ENCODE results near the gene KCNV2. TPM values are rescaled to one million over a fixed set of nuclear protein-coding genes. Genes with fewer than 3 reads are reported as not detected.

KCNV2 gene
- total RNA-seq, 3 donors from 2014 or later (not counting 1 experiment from before 2014, with no cell fraction given) = not detected

DNA sequence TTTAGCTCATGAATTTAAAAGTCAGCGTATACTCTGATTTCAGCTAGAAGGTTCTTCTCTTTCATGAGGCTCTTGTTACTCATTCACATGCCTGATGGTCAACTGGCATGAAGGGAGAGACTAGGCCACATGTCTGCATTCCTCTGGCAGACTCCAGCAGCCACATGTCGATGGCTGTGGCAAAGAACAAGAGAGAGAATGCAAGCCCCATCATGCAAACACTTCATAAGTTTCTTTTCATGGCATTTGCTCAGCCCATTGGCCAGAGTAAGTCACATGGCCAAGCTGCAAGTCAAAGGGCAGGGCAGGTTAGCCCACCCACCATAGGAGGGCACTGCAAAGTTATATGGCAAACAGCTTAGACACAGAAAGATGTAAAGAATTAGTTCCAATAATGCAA lies 5.4 kb downstream of the KCNV2 start:
- H3K27ac ChIP-seq (ENCODE audit: low read length) = no peak overlapping the region
- Mint-ChIP-seq H3K27ac (no peak overlapping the region), H3K27me3 (ENCODE audit: low read depth in 2 of 2) (no peaks in the 10 kb centered on the region), H3K9me3 (no peaks in the 10 kb centered on the region), H3K4me1 (peaks cover 0 to under 1% of the 10 kb centered on the region in 2 donors), H3K4me3 (no peak overlapping the region), H3K36me3 (no peaks in the 10 kb centered on the region)
- no peak for ATAC-seq
- H3K4me1 ChIP-seq (ENCODE audit: control insufficient read depth, insufficient read depth, low read length) = peaks cover under 1% of the 10 kb centered on the region
- H3K36me3 ChIP-seq (ENCODE audit: control insufficient read depth, insufficient read depth, low read length) = no peaks in the 10 kb centered on the region
- TF ChIP-seq, protein P1, sequence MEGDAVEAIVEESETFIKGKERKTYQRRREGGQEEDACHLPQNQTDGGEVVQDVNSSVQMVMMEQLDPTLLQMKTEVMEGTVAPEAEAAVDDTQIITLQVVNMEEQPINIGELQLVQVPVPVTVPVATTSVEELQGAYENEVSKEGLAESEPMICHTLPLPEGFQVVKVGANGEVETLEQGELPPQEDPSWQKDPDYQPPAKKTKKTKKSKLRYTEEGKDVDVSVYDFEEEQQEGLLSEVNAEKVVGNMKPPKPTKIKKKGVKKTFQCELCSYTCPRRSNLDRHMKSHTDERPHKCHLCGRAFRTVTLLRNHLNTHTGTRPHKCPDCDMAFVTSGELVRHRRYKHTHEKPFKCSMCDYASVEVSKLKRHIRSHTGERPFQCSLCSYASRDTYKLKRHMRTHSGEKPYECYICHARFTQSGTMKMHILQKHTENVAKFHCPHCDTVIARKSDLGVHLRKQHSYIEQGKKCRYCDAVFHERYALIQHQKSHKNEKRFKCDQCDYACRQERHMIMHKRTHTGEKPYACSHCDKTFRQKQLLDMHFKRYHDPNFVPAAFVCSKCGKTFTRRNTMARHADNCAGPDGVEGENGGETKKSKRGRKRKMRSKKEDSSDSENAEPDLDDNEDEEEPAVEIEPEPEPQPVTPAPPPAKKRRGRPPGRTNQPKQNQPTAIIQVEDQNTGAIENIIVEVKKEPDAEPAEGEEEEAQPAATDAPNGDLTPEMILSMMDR (IDR thresholded peaks at IDR 0.05) = no peak
- no peaks in the 10 kb centered on the region for H3K27me3 ChIP-seq (ENCODE audit: control insufficient read depth, insufficient read depth, low read length)
- DNase-seq = no peak
- intact Hi-C loops (cut with micrococcal nuclease) = loop anchor here (10.0 kb wide), 1 partner anchor 248 kb away; no protein-coding TSS in a partner anchor
- WGBS (ENCODE audit: insufficient coverage) = 95% methylated on average over 2 of the region's 2 CpGs
- H3K9me3 ChIP-seq (ENCODE audit: control insufficient read depth, insufficient read depth, low read length) = peaks cover 3% of the 10 kb centered on the region
- H3K4me3 ChIP-seq (ENCODE audit: low read length) = no peak overlapping the region

DNA sequence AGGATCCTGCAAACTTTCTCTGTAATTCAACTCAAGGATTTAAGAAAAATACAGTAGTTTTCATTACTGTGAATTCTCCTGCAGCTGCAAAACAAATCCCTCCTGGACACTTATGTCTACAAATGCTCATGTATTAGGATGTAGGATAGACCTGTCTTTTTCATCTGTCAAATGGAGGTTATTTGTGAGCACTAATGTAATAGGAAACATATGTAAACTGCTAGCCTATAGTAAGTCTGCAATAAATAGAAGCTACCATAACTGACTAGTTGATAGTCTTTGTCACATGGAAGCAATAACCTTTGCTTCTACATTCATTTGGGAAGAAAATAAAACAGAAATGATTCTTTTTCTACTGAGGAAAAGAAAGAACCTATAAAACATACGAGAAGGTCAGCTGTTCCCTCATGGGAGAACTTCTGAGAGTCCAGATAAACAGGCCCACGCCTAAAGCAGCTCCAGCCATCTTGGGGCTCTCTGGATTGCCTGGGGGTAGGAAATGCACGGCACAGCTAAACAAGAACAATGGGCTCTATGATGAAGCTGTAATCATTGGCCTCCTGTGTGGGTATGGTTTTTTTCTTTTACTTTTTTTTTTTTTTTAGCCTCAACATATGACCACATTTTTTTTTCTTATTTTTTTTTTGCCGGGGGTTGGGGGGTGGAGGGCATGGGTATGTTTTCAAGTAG lies 6.2 kb downstream of the KCNV2 start:
- H3K4me3 ChIP-seq (ENCODE audit: low read length) = no peak overlapping the region
- Mint-ChIP-seq H3K36me3 (no peaks in the 10 kb centered on the region), H3K4me3 (no peak overlapping the region), H3K9me3 (no peaks in the 10 kb centered on the region), H3K27ac (no peak overlapping the region), H3K4me1 (peaks cover 6% of the 10 kb centered on the region in 2 donors), H3K27me3 (ENCODE audit: low read depth in 2 of 2) (no peaks in the 10 kb centered on the region)
- no peaks in the 10 kb centered on the region for H3K36me3 ChIP-seq (ENCODE audit: control insufficient read depth, insufficient read depth, low read length)
- peaks cover 3% of the 10 kb centered on the region for H3K9me3 ChIP-seq (ENCODE audit: control insufficient read depth, insufficient read depth, low read length)
- TF ChIP-seq, protein P1 (IDR thresholded peaks at IDR 0.05) = no peak
- no peak for ATAC-seq
- H3K27me3 ChIP-seq (ENCODE audit: control insufficient read depth, insufficient read depth, low read length) = no peaks in the 10 kb centered on the region
- H3K4me1 ChIP-seq (ENCODE audit: control insufficient read depth, insufficient read depth, low read length) = peaks cover 3% of the 10 kb centered on the region
- intact Hi-C loops (cut with micrococcal nuclease) = loop anchor here (10.0 kb wide), 1 partner anchor 249 kb away; no protein-coding TSS in a partner anchor
- DNase-seq = no peak
- no peak overlapping the region for H3K27ac ChIP-seq (ENCODE audit: low read length)
- 78% methylated on average over 3 of the region's 4 CpGs for WGBS (ENCODE audit: insufficient coverage)

DNA sequence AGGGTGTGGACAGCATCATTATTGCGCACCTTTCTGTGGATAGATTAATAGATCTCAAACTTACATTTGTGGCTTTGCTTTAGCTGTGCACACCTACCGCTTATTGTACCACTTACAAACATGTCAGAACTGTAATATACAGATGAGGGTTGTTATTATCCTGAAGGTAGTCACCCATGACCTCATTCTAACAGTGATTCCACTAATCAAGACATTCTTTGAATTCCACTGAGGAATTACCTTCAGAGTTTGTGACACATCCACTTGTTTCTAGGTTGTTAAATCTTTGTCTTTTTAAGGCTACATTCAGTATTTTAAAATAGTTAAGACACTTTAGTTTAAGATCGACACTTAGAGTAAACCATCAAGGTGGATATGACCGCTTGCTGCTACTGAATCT lies 7.8 kb downstream of the KCNV2 start:
- TF ChIP-seq, protein P1 (IDR thresholded peaks at IDR 0.05) = no peak
- peaks cover 3% of the 10 kb centered on the region for H3K4me1 ChIP-seq (ENCODE audit: control insufficient read depth, insufficient read depth, low read length)
- no peaks in the 10 kb centered on the region for H3K36me3 ChIP-seq (ENCODE audit: control insufficient read depth, insufficient read depth, low read length)
- no peak overlapping the region for H3K27ac ChIP-seq (ENCODE audit: low read length)
- intact Hi-C loops (cut with micrococcal nuclease) = loop anchor here (5.0 to 10.0 kb wide), 4 partner anchors 148 to 498 kb away; no protein-coding TSS in a partner anchor
- Mint-ChIP-seq H3K9me3 (no peaks in the 10 kb centered on the region), H3K36me3 (no peaks in the 10 kb centered on the region), H3K27ac (no peak overlapping the region), H3K4me3 (no peak overlapping the region), H3K4me1 (peaks cover 6% of the 10 kb centered on the region in 2 donors), H3K27me3 (ENCODE audit: low read depth in 2 of 2) (no peaks in the 10 kb centered on the region)
- ATAC-seq (no peak), DNase-seq (no peak)
- no peak overlapping the region for H3K4me3 ChIP-seq (ENCODE audit: low read length)
- WGBS (ENCODE audit: insufficient coverage) = 100% methylated on average over 3 of the region's 4 CpGs
- H3K9me3 ChIP-seq (ENCODE audit: control insufficient read depth, insufficient read depth, low read length) = no peaks in the 10 kb centered on the region
- no peaks in the 10 kb centered on the region for H3K27me3 ChIP-seq (ENCODE audit: control insufficient read depth, insufficient read depth, low read length)

Data from natural killer cell (primary cell).